HEK293 (cell line): ENCODE measurements around the gene RNF225.
A peak's percentile ranks its signal among the peaks of the same experiment; 100 is the strongest.

Source experiments
- GLIS1 ChIP-seq: fragments of 450-650 bp; formaldehyde crosslinking; IDR thresholded peaks from 2 replicates; pipeline ENCODE4 v1.5.1; 2016; ENCODE audit warnings: missing biosample characterization, missing genetic modification characterization
- HOXC10 ChIP-seq: sonication (generic); formaldehyde crosslinking; IDR thresholded peaks from 2 replicates; pipeline ENCODE4 v1.8.1; 2023; ENCODE audit warnings: mild to moderate bottlenecking, missing genetic modification reagents
- KLF9 ChIP-seq: fragments of 450-650 bp; formaldehyde crosslinking; IDR thresholded peaks from 2 replicates; pipeline ENCODE4 v1.5.1; 2016; ENCODE audit warnings: missing biosample characterization, missing genetic modification characterization, low read depth
- REST ChIP-seq: fragments of 450-650 bp; formaldehyde crosslinking; IDR thresholded peaks from 2 replicates; pipeline ENCODE4 v1.5.1; 2016; ENCODE audit warnings: missing biosample characterization, missing genetic modification characterization
- SP2 ChIP-seq: fragments of 450-650 bp; formaldehyde crosslinking; IDR thresholded peaks from 2 replicates; pipeline ENCODE4 v1.5.1; 2016; ENCODE audit warnings: missing biosample characterization, missing genetic modification characterization
- ZBTB21 ChIP-seq: fragments of 450-650 bp; formaldehyde crosslinking; IDR thresholded peaks from 2 replicates; pipeline ENCODE4 v1.5.1; 2017; ENCODE audit warnings: missing biosample characterization, missing genetic modification characterization
- ZFP69B ChIP-seq: fragments of 450-650 bp; formaldehyde crosslinking; IDR thresholded peaks from 2 replicates; pipeline ENCODE4 v1.5.1; 2016; ENCODE audit warnings: missing biosample characterization, missing genetic modification characterization
- ZNF146 ChIP-seq: fragments of 450-650 bp; formaldehyde crosslinking; IDR thresholded peaks from 2 replicates; pipeline ENCODE4 v1.5.1; 2016; ENCODE audit warnings: missing biosample characterization, missing genetic modification characterization
- ZNF155 ChIP-seq: fragments of 450-650 bp; formaldehyde crosslinking; IDR thresholded peaks from 2 replicates; pipeline ENCODE4 v1.5.1; 2016; ENCODE audit warnings: missing biosample characterization, missing genetic modification characterization
- ZNF221 ChIP-seq: fragments of 450-650 bp; formaldehyde crosslinking; IDR thresholded peaks from 2 replicates; pipeline ENCODE4 v1.5.1; 2017; ENCODE audit warnings: missing biosample characterization, missing genetic modification characterization, borderline replicate concordance
- ZNF266 ChIP-seq: fragments of 450-650 bp; formaldehyde crosslinking; IDR thresholded peaks from 2 replicates; pipeline ENCODE4 v1.5.1; 2016; ENCODE audit warnings: missing biosample characterization, missing genetic modification characterization, low read depth
- ZNF274 ChIP-seq, 2 experiments: fragments of 200-500 bp in 1 of 2; fragments of 450-650 bp in 1 of 2; sonication (Bioruptor generic) in 1 of 2; formaldehyde crosslinking in 1 of 2; IDR thresholded peaks; 2 replicates each; pipeline versions ENCODE4 v1.5.1 to v1.6.1; 2014 to 2016; ENCODE audit warnings: borderline replicate concordance in 1 of 2, inconsistent platforms in 1 of 2, low read length in 1 of 2, missing biosample characterization in 1 of 2, missing genetic modification characterization in 1 of 2
- ZNF324 ChIP-seq: fragments of 450-650 bp; formaldehyde crosslinking; IDR thresholded peaks from 2 replicates; pipeline ENCODE4 v1.5.1; 2016; ENCODE audit warnings: missing biosample characterization, missing genetic modification characterization
- ZNF354C ChIP-seq: fragments of 450-650 bp; formaldehyde crosslinking; IDR thresholded peaks from 2 replicates; pipeline ENCODE4 v1.5.1; 2016; ENCODE audit warnings: missing biosample characterization, missing genetic modification characterization, low read depth, borderline replicate concordance
- ZNF48 ChIP-seq: fragments of 450-650 bp; formaldehyde crosslinking; IDR thresholded peaks from 2 replicates; pipeline ENCODE4 v1.5.1; 2016; ENCODE audit warnings: missing biosample characterization, missing genetic modification characterization
- ZNF521 ChIP-seq: fragments of 450-650 bp; formaldehyde crosslinking; IDR thresholded peaks from 2 replicates; pipeline ENCODE4 v1.5.1; 2017; ENCODE audit warnings: missing biosample characterization, mild to moderate bottlenecking, missing genetic modification characterization
- ZNF530 ChIP-seq: fragments of 450-650 bp; formaldehyde crosslinking; IDR thresholded peaks from 2 replicates; pipeline ENCODE4 v1.5.1; 2016; ENCODE audit warnings: low read depth, missing biosample characterization, missing genetic modification characterization
- ZNF548 ChIP-seq: fragments of 450-650 bp; formaldehyde crosslinking; IDR thresholded peaks from 2 replicates; pipeline ENCODE4 v1.5.1; 2016; ENCODE audit warnings: missing biosample characterization, missing genetic modification characterization
- ZNF561 ChIP-seq: fragments of 450-650 bp; IDR thresholded peaks from 2 replicates; pipeline ENCODE4 v1.5.1; 2018; ENCODE audit warnings: missing biosample characterization, missing genetic modification characterization, borderline replicate concordance
- ZNF623 ChIP-seq: fragments of 450-650 bp; formaldehyde crosslinking; IDR thresholded peaks from 2 replicates; pipeline ENCODE4 v1.5.1; 2016; ENCODE audit warnings: missing biosample characterization, missing genetic modification characterization
- ZNF768 ChIP-seq: fragments of 450-650 bp; formaldehyde crosslinking; IDR thresholded peaks from 2 replicates; pipeline ENCODE4 v1.5.1; 2018; ENCODE audit warnings: missing biosample characterization, mild to moderate bottlenecking, missing genetic modification characterization
- ZSCAN18 ChIP-seq: fragments of 450-650 bp; formaldehyde crosslinking; IDR thresholded peaks from 2 replicates; pipeline ENCODE4 v1.5.1; 2016; ENCODE audit warnings: missing biosample characterization, missing genetic modification characterization
- TF ChIP-seq, protein P1 (sequence below): fragments of 450-650 bp; formaldehyde crosslinking; IDR thresholded peaks from 2 replicates; pipeline ENCODE4 v1.5.1; 2016; ENCODE audit warnings: missing biosample characterization, missing genetic modification characterization
- TF ChIP-seq, protein P2 (sequence below): fragments of 450-650 bp; formaldehyde crosslinking; IDR thresholded peaks from 2 replicates; pipeline ENCODE4 v1.5.1; 2016; ENCODE audit warnings: missing biosample characterization, missing genetic modification characterization
- TF ChIP-seq, protein P3 (sequence below): fragments of 450-650 bp; formaldehyde crosslinking; IDR thresholded peaks from 2 replicates; pipeline ENCODE4 v1.5.1; 2016; ENCODE audit warnings: missing biosample characterization, missing genetic modification characterization
- TF ChIP-seq, protein P4 (sequence below): fragments of 450-650 bp; formaldehyde crosslinking; IDR thresholded peaks from 2 replicates; pipeline ENCODE4 v1.5.1; 2017; ENCODE audit warnings: missing biosample characterization, missing genetic modification characterization

Gene RNF225

DNA sequence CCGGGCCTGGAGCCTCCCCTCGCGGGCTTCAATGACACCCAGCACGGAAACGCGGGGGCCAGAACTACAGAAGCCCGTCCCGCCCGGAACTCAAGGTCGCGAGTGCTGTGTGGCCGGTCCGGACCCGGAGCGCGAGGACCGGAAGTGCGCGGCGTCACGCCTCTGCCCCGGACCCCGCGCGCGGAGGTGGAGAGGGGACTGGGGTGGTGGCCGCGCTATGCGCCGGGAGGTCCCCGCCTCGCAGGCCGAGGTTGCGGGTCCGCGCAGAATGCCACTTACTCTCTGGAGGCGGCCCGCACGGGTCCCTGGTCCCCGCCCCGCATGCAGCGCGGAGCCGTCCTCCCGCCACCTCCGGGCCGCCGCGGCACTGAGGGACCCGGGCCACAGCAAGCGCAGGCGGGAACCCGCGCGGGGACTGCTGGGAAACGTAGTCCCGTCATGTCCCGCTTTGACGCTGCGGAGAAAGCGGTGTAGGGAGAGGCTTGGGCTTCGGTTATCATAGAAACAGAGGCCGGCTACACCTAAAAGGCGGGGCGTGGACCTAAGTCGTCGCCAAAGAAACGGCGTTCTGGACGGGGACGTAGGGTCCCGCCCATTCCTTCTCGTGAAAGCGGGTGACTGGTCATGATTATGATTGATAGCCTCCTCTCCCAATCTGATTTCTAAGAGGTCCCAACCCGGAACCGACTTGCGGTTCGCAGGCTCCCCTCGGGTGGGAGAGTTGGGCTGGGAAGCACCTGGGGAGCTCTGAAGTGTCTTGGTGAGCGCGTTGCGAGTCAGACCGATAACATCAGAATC is 14.6 kb upstream of the RNF225 start, which contains the start of gene ZNF837 (continued):
- TF ChIP-seq ZNF561 (tag by site-specific recombination) (peak; percentile 99), ZNF530 (tag by site-specific recombination) (no peak), GLIS1 (tag by site-specific recombination) (peak; percentile 44; the same call in 1 of the 2 replicates), ZBTB21 (tag by site-specific recombination) (peak; percentile 69; the same call in 1 of the 2 replicates), REST (tag by site-specific recombination) (0 out of 2 replicates have a peak, but pooled peaks have one; percentile 35), ZNF221 (tag by site-specific recombination) (no peak), ZNF48 (no peak), ZNF324 (peak; percentile 79), ZNF155 (tag by site-specific recombination) (no peak), ZNF521 (tag by site-specific recombination) (no peak), SP2 (tag by site-specific recombination) (peak; percentile 86), ZNF274 (IDR thresholded peaks at IDR 0.05; ENCODE audit: low read length) (no peak), ZNF274 (tag by site-specific recombination; IDR thresholded peaks at IDR 0.05; ENCODE audit: borderline replicate concordance) (no peak), ZNF146 (tag by site-specific recombination) (0 out of 2 replicates have a peak, but pooled peaks have one; percentile 35), ZNF548 (no peak), ZNF354C (tag by site-specific recombination) (no peak), ZSCAN18 (tag by site-specific recombination) (peak; percentile 84), KLF9 (peak; percentile 89), ZFP69B (tag by site-specific recombination) (peak; percentile 86), ZNF266 (tag by site-specific recombination) (no peak), HOXC10 (CRISPR knock-in tag) (peak; percentile 97), ZNF768 (peak; percentile 71; the same call in 1 of the 2 replicates), ZNF623 (tag by site-specific recombination) (peak; percentile 46)
- TF ChIP-seq, protein P1, sequence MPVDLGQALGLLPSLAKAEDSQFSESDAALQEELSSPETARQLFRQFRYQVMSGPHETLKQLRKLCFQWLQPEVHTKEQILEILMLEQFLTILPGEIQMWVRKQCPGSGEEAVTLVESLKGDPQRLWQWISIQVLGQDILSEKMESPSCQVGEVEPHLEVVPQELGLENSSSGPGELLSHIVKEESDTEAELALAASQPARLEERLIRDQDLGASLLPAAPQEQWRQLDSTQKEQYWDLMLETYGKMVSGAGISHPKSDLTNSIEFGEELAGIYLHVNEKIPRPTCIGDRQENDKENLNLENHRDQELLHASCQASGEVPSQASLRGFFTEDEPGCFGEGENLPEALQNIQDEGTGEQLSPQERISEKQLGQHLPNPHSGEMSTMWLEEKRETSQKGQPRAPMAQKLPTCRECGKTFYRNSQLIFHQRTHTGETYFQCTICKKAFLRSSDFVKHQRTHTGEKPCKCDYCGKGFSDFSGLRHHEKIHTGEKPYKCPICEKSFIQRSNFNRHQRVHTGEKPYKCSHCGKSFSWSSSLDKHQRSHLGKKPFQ (tag by site-specific recombination) = peak; percentile 56; the same call in 1 of the 2 replicates
- TF ChIP-seq, protein P2, sequence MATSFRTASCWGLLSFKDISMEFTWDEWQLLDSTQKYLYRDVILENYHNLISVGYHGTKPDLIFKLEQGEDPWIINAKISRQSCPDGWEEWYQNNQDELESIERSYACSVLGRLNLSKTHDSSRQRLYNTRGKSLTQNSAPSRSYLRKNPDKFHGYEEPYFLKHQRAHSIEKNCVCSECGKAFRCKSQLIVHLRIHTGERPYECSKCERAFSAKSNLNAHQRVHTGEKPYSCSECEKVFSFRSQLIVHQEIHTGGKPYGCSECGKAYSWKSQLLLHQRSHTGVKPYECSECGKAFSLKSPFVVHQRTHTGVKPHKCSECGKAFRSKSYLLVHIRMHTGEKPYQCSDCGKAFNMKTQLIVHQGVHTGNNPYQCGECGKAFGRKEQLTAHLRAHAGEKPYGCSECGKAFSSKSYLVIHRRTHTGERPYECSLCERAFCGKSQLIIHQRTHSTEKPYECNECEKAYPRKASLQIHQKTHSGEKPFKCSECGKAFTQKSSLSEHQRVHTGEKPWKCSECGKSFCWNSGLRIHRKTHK (tag by site-specific recombination) = no peak
- TF ChIP-seq, protein P3, sequence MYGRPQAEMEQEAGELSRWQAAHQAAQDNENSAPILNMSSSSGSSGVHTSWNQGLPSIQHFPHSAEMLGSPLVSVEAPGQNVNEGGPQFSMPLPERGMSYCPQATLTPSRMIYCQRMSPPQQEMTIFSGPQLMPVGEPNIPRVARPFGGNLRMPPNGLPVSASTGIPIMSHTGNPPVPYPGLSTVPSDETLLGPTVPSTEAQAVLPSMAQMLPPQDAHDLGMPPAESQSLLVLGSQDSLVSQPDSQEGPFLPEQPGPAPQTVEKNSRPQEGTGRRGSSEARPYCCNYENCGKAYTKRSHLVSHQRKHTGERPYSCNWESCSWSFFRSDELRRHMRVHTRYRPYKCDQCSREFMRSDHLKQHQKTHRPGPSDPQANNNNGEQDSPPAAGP (tag by site-specific recombination) = peak; percentile 96
- TF ChIP-seq, protein P4, sequence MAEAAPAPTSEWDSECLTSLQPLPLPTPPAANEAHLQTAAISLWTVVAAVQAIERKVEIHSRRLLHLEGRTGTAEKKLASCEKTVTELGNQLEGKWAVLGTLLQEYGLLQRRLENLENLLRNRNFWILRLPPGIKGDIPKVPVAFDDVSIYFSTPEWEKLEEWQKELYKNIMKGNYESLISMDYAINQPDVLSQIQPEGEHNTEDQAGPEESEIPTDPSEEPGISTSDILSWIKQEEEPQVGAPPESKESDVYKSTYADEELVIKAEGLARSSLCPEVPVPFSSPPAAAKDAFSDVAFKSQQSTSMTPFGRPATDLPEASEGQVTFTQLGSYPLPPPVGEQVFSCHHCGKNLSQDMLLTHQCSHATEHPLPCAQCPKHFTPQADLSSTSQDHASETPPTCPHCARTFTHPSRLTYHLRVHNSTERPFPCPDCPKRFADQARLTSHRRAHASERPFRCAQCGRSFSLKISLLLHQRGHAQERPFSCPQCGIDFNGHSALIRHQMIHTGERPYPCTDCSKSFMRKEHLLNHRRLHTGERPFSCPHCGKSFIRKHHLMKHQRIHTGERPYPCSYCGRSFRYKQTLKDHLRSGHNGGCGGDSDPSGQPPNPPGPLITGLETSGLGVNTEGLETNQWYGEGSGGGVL = peak; percentile 54; the same call in 1 of the 2 replicates
